PFSK-1 (cell line): Measurements from ENCODE around the gene HSDL2.

Experiments
- FOXP2 ChIP-seq: optimal IDR thresholded peaks from 2 replicates; pipeline ENCODE3; 2011; ENCODE audit warnings: borderline replicate concordance, control low read depth, inconsistent platforms; ENCODE audit not compliant: insufficient read depth; ENCODE audit errors: extremely low read length, extremely low read depth
- POLR2AphosphoS5 ChIP-seq: IDR thresholded peaks from 2 replicates; pipeline ENCODE4 v1.6.1; 2012; ENCODE audit warnings: low read depth, mild to moderate bottlenecking, control low read depth, low read length, moderate library complexity
- REST ChIP-seq, 2 experiments: IDR thresholded peaks; 2 replicates each; pipeline versions ENCODE4 v1.6.1 to v1.8.0; 2011 to 2012; ENCODE audit warnings: low read depth in 2 of 2, low read length in 2 of 2, control low read depth in 1 of 2, inconsistent platforms in 1 of 2, mild to moderate bottlenecking in 1 of 2, moderate library complexity in 1 of 2; ENCODE audit not compliant: insufficient read depth in 1 of 2
- SIN3A ChIP-seq: IDR thresholded peaks from 2 replicates; pipeline ENCODE4 v1.6.1; 2012; ENCODE audit warnings: mild to moderate bottlenecking, low read length, moderate library complexity, borderline replicate concordance; ENCODE audit not compliant: insufficient read depth
- TAF1 ChIP-seq: IDR thresholded peaks from 2 replicates; pipeline ENCODE4 v1.6.1; 2012; ENCODE audit warnings: low read length, control low read depth, borderline replicate concordance; ENCODE audit not compliant: insufficient read depth

The HSDL2 gene

DNA sequence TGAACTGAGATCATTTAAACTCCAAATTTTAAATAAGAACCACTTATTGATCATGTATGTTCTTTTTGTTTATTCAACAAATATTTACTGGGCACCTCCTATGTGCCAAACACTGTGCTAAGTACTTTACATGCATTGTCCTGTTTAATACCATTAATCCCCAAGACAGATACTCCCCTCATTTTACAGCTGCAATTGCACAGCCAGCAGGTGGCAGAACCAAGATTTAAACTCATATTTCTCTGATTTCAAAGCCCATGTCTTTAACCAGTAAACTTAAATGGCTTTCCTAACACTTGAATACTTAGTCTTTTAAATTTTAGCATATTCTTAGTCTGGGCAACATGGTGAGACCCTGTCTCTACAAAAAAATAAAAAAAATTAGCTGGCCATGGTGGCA lies 63.3 kb downstream of the HSDL2 start:
- TF ChIP-seq POLR2AphosphoS5 (no peak), SIN3A (no peak), REST (IDR thresholded peaks at IDR 0.05; ENCODE audit: insufficient read depth in 1 of 2, low read depth in 2 of 2, low read length in 2 of 2) (no peak), TAF1 (no peak), FOXP2 (no peak)

- no peak for TF ChIP-seq REST (IDR thresholded peaks at IDR 0.05; ENCODE audit: insufficient read depth in 1 of 2, low read depth in 2 of 2, low read length in 2 of 2)
- TF ChIP-seq FOXP2 = no peak
- TF ChIP-seq TAF1 = no peak
- no peak for TF ChIP-seq SIN3A
- TF ChIP-seq POLR2AphosphoS5 = no peak
Observed at GRCh38 chr9:112443636-112444035, 63.7 kb downstream of the HSDL2 start.

DNA sequence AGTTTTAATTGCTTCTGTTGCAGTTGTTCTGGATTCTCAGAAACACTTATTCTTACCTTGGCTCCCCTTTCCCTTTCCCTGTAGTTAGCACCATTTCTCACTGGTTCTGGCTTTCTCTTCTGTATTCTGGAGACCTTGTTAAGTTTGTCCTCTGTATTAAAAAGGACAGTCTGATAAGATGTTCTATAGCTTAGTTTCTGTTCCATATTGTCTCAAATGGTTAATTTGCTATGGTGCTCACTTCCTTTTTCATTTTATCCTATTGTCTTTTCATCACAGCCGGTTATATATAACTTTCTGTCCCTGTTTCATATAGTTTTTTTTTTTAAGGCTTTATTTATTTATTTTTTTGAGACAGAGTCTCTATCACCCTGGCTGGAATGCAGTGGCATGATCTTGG lies 65.3 kb downstream of the HSDL2 start:
- no peak for TF ChIP-seq POLR2AphosphoS5
- TF ChIP-seq SIN3A = no peak
- TF ChIP-seq FOXP2 = no peak
- no peak for TF ChIP-seq REST (IDR thresholded peaks at IDR 0.05; ENCODE audit: insufficient read depth in 1 of 2, low read depth in 2 of 2, low read length in 2 of 2)
- TF ChIP-seq TAF1 = no peak

GRCh38 chr9:112446080-112446479 lies 66.2 kb downstream of the HSDL2 start:
- no peak for TF ChIP-seq FOXP2
- no peak for TF ChIP-seq REST (IDR thresholded peaks at IDR 0.05; ENCODE audit: insufficient read depth in 1 of 2, low read depth in 2 of 2, low read length in 2 of 2)
- no peak for TF ChIP-seq SIN3A
- no peak for TF ChIP-seq TAF1
- no peak for TF ChIP-seq POLR2AphosphoS5

GRCh38 chr9:112446526-112446925 lies 66.6 kb downstream of the HSDL2 start:
- TF ChIP-seq TAF1 = no peak
- no peak for TF ChIP-seq REST (IDR thresholded peaks at IDR 0.05; ENCODE audit: insufficient read depth in 1 of 2, low read depth in 2 of 2, low read length in 2 of 2)
- TF ChIP-seq FOXP2 = no peak
- TF ChIP-seq POLR2AphosphoS5 = no peak
- no peak for TF ChIP-seq SIN3A
